ENCODE measurements around the gene MVB12B.

MVB12B gene

DNA sequence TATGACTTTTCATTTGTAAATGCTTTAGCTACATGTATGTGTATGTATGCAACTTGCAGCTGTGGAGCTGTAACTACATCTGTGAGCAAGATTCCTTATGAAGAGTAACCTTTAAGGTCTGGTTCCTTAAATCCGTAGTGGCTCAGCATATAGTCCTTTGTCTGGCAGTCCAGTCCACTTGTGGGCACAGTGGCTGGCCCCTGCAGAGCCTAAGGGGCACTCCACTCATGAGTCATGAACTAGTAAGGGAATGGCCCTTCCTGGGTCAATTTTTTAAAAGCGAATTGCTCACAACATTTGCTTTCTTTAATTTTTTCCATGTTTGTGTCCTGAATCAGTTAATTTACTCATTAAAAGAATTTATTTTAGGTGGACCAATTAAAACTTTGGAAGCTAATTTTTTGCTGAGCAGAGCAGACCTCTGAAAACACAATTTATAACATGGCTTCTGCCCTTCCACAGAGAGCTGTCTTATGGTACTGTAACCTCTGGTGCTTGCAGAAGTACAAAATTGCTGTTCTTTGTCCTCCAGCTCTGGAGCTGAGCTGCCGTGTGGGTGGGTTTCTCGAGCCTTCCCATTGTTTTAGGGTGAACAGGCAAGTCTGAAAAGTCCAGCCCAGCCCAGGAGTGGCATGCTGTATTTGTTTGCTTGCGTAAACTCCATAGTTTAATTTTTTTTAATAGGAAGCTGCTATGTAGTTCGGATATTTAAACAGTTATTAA is 110.1 kb downstream of the MVB12B start:
- DNase-seq = no peak

DNA sequence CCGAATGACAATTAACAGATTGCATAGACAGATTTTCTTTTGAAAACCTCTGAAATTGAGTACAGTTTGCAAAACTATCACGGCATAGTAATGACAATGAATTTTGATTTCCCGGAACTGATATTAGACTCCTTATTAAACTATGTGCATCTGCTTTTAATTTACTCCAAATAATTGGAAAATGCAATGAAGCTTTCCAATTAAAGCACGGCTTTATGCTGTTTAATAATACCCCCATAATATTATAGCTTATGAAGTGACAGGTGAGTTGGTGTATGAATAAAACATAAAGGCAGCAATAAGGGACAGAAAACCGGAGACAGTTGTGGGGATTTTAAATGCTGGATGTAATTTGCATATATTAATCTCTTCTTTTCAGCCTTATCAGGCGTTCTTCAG is 110.6 kb downstream of the MVB12B start:
- DNase-seq = no peak

DNA sequence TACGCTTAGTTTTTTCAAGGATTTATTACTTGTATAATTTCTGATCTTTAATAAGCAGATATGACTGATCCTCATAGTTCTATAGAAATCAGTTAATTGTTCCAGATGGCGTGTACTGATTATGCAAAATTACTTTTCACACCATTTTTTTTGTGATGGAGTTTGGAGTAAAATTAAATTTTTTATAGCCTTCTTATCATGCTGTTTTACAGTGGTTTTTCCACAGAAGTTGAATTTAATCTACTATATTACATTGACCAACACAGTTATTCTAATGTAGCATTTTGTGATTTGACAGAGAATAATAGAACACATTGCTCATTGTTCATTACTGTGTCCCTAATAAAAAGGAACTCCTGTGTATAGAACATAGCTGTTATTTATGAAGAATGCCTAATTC is 111.1 kb downstream of the MVB12B start:
- DNase-seq = no peak

DNA sequence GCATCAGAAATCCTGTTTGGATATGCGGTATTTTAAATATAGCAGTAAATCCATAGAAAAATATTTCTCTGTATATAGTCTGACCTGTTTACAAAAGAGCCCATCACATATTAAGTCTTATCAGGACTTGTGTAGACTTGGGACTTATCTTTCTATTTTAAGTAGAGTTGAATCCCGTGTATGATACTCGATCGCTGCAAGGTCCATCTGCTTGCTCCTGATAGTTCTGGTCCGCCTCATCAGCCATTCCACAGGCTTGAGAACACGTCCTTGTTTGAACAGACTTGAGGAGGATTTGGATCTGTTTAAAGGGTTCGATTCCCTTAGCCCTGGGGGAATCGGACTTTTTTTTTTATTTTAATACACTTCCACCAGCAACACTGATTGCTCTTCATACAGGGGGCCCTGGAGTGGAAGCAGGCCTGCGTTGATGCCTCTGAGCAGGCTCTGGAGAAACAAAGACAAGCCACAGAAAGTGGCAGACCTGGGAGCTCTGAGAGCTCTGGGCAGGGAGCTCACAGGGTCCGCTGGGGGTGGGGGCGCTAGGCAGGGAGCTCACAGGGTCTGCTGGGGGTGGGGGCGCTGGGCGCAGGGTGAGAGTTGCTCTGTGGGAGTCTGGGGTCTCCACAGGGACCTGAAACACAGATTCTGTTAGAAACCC is 112.2 kb downstream of the MVB12B start:
- DNase-seq = no peak

DNA sequence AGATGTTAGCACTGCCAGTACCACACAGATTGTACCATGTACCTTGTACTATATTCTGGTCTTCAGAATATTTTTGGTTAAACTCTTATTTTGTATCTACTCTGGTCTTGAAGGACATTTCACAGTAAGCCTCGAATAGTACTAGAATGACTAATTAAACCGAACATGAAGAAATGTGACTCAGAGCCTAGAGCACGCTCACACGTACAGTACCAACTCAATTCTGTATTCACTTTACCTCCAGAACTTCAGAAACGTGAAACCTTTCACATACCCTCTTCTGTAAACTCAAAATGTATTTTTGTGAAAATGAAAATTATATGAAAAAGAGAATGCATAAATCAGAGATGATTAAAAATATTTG is 112.8 kb downstream of the MVB12B start:
- no peak for DNase-seq

DNA sequence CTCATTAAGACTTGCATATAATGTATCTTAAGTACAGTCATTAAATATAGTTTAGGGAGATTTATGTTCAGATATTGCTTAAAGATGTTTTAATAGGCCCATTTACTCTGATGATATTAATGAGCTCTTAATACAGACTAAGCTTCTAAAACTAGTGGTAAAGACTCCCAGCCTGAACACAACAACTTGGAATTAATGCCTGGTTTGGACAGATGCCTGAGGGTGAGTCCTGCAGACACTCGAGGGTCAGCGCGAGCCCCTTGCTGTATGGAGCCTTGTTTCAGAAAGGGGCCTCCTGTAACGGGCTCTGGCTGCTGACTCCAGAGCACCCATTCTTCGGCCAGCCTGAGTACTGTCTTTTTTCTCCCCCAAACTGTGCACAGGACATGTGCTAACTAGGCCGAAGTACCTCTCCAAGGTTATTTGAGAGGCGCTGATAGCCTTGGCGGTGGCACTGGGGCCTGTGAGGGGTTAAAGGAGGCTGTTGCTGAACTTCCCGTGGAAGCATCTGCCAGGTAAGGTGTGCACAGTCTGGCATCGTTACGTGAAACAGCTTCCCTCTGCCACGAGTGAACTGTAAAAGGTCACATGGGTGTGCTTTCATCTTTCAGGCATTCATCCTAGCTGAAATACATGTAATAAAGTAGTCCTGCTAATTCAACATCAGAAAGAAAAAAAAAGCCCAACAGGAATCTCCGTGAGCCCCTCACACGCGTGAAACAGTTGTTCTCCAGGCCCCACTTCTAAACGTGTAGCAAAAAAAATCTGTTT is 113.4 kb downstream of the MVB12B start:
- DNase-seq = no peak

DNA sequence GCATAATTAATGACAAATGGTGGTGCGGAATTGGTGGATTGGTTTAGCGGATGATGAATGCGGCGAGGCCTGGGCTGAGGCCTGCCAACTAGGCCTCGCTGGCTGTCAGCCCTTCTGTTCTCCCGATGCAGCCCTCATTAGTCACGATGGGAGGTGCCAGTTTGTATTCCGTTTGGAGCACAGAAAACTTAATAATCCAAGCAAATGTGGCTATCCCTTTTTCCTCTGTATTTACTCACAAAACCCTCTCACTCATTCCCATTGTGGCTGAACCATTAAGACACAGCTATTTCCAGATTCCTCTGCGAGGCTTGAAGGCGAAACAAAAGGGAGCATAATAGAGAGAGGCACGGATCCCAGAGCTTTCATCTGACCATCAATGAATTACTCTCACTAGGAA is 114.3 kb downstream of the MVB12B start:
- DNase-seq = no peak

DNA sequence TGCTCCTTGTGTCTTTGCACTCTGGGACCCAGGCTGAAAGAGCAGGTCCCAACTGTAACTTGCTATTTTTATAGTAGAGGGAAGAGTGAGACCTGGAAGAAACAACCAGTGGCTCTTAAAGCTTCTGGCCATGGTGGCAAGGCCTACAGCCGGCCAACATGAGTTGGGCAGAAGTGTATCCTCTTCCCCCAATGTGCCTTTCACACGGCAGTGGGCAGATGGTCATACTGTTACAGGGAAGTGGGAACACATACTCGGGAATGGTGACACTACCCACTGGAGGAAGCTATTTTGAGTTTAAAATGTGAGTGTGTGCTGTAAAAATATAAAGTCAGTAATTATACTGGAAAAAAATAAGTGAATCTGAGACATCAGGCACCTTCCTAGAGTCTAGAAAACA is 116.0 kb downstream of the MVB12B start:
- DNase-seq = no peak

DNA sequence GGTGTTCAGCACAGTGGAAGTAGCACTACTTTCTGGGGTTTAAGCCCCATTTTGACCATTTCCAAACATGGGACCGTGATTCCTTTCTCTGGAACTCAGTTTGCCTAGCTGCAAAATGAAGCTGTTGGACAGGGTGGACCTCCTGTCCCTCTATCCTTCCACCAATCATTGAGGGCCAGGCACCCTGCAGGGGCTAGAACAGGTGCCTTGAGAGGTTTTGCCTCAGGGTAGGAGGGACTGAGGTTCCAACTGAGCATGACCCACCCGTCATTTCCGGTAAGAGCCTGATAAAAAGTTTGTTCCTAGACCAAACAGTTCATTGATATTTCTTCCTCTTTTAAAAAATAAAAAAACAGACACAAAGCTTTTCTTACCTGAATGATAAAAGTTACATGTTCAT is 116.5 kb downstream of the MVB12B start:
- no peak for DNase-seq

DNA sequence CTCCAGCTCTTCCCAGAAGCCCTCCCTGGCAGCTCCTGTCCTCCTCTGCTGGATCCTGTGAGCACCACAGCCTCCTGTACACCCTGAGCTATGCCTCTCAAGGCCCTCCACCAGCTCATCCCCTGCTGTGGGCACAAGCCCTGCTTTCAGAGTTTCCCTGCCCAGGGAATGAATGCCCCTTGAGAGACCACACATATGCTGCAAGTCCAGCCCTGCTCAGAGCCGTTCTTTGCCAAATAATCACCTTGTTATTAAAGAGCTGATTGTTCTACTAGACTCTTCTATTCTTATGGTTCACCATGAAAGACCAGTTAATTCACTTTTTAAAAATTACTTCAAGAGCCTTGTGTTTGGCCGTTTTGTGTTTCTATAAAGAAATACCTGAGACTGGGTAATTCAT is 121.5 kb downstream of the MVB12B start:
- DNase-seq = no peak

DNA sequence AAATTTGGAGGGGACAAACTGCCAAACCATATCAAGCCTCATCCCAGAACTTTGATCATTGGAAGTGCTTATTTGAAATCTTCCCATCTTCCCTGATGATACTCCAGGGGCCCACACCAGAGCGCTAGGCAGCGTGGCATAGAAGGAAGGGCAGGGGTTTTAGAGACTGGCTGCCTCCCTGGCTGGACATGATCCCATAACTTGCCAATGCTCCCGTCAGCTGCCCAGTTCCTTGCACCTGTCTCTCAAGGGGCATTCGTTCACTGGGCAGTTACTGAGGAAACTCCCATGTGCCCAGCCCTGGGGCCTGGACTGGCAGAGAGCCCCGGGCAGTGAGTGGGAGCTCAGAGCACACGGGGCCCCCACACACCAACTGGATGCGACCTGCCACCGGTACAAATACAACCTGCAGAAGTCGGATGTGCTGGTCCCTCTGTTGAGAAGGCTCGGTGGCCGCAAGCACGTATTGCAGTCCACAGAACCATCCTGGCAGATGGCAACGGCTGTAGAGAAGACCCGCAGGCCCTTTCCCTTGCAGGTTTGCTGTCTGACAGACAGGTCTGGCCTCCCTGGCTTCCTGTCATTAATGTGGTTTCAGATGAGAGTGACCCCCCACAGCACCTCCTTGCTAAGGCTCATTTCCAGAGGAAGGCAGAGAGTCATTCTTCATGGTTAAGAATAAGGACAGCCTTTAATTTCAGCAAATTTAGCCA is 122.4 kb downstream of the MVB12B start:
- DNase-seq = no peak

DNA sequence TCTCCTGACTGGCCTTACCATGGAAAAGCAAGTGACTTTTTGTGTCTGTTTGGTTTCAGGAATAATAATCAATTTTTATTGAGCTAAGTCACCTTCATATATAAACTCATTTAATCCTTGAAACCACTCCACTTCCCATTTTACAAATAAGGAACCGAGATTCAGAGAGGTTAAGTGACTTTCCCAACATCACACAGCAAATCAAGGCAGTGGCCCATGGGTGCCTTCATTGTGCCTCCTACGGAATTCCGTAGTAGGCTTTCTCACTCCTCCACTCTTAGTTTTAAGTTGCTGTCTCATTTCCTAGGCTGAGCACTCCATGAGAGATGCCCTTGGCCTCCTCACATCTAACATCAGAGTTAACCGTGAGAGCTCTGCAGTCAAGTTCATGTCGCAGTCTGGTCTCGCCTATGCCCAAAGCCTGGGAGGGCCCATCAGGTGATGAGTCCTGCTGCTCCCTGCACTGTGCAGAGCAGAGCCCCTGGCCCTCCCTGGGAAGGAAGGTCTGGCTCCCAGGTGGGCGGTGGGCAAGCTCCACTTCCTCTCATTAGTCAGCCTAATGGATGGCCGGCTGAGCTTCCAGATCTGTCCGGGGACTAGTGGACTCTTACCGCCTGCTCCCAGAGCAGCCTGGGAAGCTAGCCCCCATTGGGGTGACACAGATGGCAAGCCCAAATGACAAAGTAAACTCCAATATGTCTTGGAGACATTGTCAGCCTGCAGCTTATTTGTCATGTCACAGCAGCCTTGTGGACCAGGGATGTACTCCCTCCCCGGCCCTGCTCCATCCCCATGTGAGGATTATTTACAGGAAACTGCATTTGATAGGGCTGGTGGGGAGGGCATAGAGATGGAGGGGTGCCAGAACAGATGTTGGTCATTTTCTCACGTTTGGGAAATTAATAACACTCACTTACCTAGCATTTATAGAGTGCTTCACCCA is 123.4 kb downstream of the MVB12B start:
- DNase-seq = no peak

DNA sequence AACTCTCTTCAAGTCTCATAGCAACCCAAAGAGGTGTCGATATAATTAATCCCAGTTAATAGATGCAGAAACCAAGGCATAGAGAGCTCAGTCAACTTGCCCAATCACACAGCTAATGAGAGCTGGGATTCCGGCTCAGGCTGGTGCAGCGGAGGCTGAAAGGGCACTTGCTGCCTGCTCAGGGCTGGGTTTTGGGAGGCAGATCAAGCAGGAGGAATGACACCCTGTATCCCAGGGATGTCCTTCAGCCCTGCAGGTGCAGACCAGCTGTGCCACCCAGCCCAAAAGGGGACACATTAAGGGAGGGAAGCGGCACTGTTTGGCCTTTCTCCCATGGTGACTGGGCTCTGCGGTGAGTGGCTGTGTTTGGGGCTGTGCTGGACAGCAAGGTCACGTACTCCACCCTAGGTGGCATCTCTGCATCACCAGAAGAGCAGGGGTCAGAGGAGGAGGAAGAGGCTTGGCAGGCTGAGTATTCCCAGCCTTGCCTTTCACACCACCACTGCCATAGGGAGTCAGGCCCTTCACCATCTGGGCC is 124.1 kb downstream of the MVB12B start:
- no peak for DNase-seq

DNA sequence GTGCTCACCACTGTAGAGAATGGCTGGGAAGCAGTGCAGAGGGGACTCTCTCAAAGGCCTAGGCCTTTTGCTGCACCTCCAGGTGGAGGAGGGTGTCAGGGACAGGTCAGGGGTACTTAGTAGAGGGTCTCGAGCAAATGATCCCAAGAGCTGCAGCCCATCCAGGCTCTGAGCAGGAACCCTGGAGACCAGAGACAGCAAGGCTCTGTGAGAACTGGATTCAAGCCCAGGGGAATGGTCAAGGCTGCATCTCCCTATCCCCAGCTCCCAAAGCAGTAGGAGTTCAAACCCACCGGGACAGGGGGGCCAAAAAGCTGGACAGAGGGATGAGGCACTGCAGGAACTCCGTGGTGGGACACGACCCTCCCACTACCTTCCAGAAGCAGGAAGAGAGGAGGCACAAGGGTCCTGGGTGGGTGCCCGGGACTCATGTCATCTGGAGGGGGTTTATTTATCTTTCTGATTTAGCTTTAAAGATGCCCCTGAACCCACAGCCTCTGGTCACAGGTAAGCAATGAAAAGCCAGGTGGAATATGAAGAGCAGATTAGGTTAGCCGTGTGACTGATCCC is 124.8 kb downstream of the MVB12B start:
- DNase-seq = no peak

DNA sequence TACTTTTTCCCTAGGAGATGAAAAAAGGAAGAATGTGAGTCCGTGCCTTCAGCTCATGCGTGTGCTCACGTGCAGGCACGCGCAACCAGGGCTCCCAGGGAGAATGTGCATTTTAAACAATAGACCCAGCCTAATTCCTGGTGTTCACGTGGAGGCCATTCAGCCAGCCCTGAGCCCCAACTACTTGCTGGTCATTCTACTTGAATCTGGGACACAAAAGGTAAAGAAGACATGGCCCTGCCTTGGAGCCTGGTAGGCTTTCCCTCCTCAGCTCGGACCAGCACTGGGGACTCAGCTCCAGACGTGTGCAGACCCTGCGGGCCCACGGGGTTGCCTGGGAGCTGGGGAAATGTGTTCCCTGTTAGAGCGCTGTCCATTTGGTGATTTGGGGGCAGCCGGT is 125.5 kb downstream of the MVB12B start:
- no peak for DNase-seq

DNA sequence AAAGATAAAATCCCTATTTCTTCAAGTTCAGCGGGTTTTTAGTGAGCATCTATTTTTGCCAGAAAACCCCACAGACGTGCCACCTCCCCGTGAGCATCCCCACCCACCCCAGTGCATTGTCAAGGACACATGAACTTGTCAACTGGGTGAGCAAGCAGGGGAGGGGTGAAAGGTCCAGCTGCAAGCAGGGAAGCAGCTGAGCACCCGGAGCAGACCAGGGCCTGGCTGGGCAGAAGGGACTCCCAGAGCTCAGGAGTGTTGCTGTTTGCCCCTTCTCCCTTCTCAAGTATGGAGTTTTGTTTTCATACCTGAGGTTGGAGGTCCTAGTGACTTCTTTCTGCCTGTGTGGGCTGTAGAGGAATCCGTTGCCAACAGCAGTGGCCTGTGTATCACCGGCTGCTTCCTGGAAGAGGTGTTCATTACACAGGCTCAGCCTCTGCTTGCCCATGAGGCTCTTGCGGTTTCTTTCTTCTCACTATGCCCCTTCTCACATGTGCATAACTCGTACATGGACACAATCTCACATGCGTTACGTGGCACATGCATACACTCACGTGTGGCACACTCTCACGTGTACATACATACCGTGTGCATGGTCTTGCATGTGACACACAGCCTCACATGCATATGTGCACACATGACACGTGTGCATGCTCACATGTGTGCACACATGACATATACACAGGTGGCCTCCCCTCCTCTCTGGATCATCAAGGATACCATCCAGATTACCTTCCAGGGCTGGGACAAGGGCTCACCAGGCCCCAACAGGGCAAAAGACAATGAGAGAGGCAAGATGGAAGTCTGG is 126.7 kb downstream of the MVB12B start:
- no peak for DNase-seq

DNA sequence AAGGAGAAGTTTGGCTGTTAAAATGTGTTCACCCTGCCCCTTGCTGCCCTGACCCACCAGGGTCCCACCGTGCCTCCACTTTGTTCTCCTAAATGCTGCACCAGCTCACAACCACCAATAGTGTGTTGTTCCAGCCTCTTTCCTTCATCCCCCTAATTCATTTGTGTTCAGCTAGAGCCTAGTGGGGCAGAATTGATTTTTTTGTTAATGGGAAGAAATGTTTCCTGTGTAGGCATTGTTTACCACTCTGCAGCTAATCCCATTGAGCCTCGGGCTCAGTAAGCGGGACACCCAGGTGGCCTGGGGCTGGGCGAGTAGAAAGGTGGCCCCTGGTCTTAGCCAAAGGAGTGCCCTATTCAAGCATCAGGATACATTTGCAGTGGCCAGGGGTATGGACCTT is 127.6 kb downstream of the MVB12B start:
- no peak for DNase-seq

DNA sequence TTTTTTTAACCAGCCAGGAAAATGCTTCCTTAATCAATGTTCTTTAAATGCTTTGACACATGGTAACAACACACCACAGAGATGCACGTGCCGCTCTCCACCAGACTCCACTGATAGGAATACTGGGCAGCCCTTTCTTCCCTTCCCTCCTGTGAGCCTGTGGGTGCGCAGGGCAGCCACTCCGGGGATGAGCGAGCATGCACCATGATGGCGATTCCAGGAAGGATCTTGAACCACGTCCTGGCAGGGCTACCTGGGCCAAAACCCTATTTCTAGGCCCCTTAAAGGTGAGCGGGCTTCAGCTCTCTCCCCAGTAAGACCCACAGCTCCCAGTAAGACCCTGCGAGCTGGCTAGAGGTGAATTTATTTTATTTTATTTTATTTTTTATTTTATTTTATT is 128.2 kb downstream of the MVB12B start:
- no peak for DNase-seq

DNA sequence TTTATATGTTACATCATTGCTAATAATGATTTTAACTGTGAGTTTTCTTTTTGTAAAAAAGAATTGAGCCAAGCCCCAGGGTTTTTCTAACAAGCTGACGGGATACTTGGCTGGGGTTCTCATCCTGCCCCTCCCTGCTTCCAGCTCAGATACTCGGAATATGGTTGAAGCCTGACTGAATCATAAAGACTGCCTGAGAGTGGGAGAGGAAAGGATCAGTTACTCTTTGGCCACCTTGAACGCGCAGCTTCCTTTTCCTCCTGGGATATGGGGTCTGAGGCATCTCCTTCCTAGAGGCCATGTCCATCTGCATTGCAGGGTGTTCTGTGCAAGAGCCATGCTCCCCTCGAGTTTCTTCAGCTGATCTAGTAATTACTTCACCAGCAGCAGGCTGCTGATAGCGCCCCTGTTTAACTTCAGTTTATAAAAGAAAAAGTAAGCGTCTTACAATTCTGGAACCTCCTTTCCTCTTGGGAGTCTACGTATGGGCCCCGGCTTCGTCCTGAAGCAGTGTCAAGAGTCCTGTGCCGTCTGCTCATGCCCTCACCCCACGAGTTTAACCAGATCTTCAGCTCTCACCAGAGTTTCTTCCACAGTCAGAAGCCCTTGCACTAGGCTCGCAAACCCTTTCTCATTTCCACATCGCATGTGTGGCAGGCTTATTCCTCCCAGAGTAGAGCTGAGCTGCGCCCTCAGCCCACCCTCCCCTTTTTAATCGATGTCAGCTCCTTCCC is 130.0 kb downstream of the MVB12B start:
- no peak for DNase-seq

DNA sequence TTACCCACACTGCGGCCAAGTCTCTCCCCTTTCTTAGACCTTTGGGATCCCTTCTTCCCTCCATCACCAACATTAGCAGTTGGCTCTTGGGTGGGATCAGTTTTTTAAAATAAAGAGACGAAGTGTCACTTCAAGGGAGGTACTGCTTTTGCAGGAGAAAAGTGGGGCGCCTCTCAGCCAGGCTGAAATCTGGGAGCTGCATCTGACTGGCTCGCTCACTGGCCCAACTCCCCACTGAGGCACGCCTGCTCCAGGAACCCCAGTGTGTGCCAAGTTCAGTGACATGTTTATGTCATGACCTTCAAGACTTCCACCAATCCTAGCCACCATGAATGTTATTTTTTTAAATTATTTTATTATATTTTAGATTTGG is 130.5 kb downstream of the MVB12B start:
- no peak for DNase-seq
